Osteoblast (primary cell): ENCODE data around the gene PRKN. TPM values are rescaled to one million over a fixed set of nuclear protein-coding genes. Genes with fewer than 3 reads are reported as not detected.
"Not testable (repeated sequence)": the region's sequence is repeated elsewhere in the genome, so short reads cannot be mapped to it uniquely, and the experiment has no call there.

ENCODE experiments used
- DNase-seq: peaks from one replicate; pipeline ENCODE4 v3.0.0; 2011; ENCODE audit warnings: low spot score, mixed read lengths; ENCODE audit not compliant: insufficient read length; ENCODE audit errors: missing footprints
- H2AFZ ChIP-seq: 2 replicates; pipeline ENCODE4 v1.6.0; 2011; ENCODE audit warnings: mild to moderate bottlenecking, low read length
- H3K27ac ChIP-seq: 2 replicates; pipeline ENCODE4 v1.5.1; 2011; ENCODE audit warnings: mild to moderate bottlenecking, low read depth, low read length, moderate library complexity
- H3K27me3 ChIP-seq: 2 replicates; pipeline ENCODE4 v1.6.0; 2012; ENCODE audit warnings: mild to moderate bottlenecking, control low read depth, inconsistent platforms, low read length, moderate library complexity; ENCODE audit not compliant: insufficient read depth
- H3K36me3 ChIP-seq: 2 replicates; pipeline ENCODE4 v1.5.1; 2011; ENCODE audit warnings: mild to moderate bottlenecking, low read length, control low read depth, moderate library complexity; ENCODE audit not compliant: insufficient read depth
- H3K4me1 ChIP-seq: 2 replicates; pipeline ENCODE4 v1.5.1; 2011; ENCODE audit warnings: mild to moderate bottlenecking, low read length, control low read depth, moderate library complexity; ENCODE audit not compliant: insufficient read depth
- H3K4me2 ChIP-seq: 2 replicates; pipeline ENCODE4 v1.6.0; 2011; ENCODE audit warnings: mild to moderate bottlenecking, low read length; ENCODE audit not compliant: insufficient read depth
- H3K4me3 ChIP-seq: fragments of 200-600 bp; sonication (generic); 3 replicates; pipeline ENCODE4 v1.5.1; 2012; ENCODE audit warnings: mild to moderate bottlenecking, low read length, inconsistent platforms; ENCODE audit not compliant: insufficient read depth
- H3K79me2 ChIP-seq: 2 replicates; pipeline ENCODE4 v1.6.0; 2012; ENCODE audit warnings: mild to moderate bottlenecking, low read length, control low read depth, inconsistent platforms; ENCODE audit not compliant: insufficient read depth
- H3K9me3 ChIP-seq: 2 replicates; pipeline ENCODE4 v1.5.1; 2011; ENCODE audit warnings: low read depth, low read length, control low read depth
- H4K20me1 ChIP-seq: 2 replicates; pipeline ENCODE4 v1.6.0; 2012; ENCODE audit warnings: mild to moderate bottlenecking, low read length, control low read depth; ENCODE audit not compliant: insufficient read depth
- CTCF ChIP-seq: IDR thresholded peaks from 2 replicates; pipeline ENCODE4 v1.5.1; 2011; ENCODE audit warnings: mild to moderate bottlenecking, low read depth, low read length, moderate library complexity; ENCODE audit errors: extremely low read depth
- total RNA-seq: library from RNA; depleted of rRNA; stranded (reverse); fragments of >200 nt; gene quantifications from 2 replicates; pipeline ENCODE4 v1.2.3, GENCODE V29; 2012

PRKN gene
- total RNA-seq, 1 donor, result 2.9 TPM

GRCh38 chr6:161830866-161831616, 896.5 kb downstream of the PRKN start:
- H3K27ac ChIP-seq, result no peak overlapping the region
- no peaks in the 10 kb centered on the region for H3K9me3 ChIP-seq
- TF ChIP-seq CTCF, result no peak
- no peak overlapping the region for H3K4me3 ChIP-seq
- no peak overlapping the region for H3K4me2 ChIP-seq
- no peaks in the 10 kb centered on the region for H3K27me3 ChIP-seq
- no peak overlapping the region for H2AFZ ChIP-seq
- H3K4me1 ChIP-seq, result no peaks in the 10 kb centered on the region
- DNase-seq, result no peak
- H3K36me3 ChIP-seq, result no peaks in the 10 kb centered on the region
- H3K79me2 ChIP-seq, result no peaks in the 10 kb centered on the region
- H4K20me1 ChIP-seq, result no peaks in the 10 kb centered on the region

- no peak overlapping the region for H3K4me3 ChIP-seq
These were observed 898.3 kb downstream of the PRKN start for GRCh38 chr6:161829291-161829729.

GRCh38 chr6:161828355-161828754, 899.2 kb downstream of the PRKN start:
- DNase-seq, result no peak
- no peaks in the 10 kb centered on the region for H3K27me3 ChIP-seq
- no peak overlapping the region for H2AFZ ChIP-seq
- H3K4me3 ChIP-seq, result no peak overlapping the region
- no peak overlapping the region for H3K27ac ChIP-seq
- no peaks in the 10 kb centered on the region for H3K79me2 ChIP-seq
- no peaks in the 10 kb centered on the region for H3K36me3 ChIP-seq
- TF ChIP-seq CTCF, result no peak
- no peak overlapping the region for H3K4me2 ChIP-seq
- H3K9me3 ChIP-seq, result no peaks in the 10 kb centered on the region
- no peaks in the 10 kb centered on the region for H3K4me1 ChIP-seq
- no peaks in the 10 kb centered on the region for H4K20me1 ChIP-seq

More at GRCh38 chr6:161829291-161829729, 898.3 kb downstream of the PRKN start:
- Histone ChIP-seq H4K20me1 (no peaks in the 10 kb centered on the region), H3K79me2 (no peaks in the 10 kb centered on the region), H3K36me3 (no peaks in the 10 kb centered on the region), H3K27ac (no peak overlapping the region), H2AFZ (no peak overlapping the region), H3K9me3 (no peaks in the 10 kb centered on the region), H3K4me2 (no peak overlapping the region), H3K27me3 (no peaks in the 10 kb centered on the region), H3K4me1 (no peaks in the 10 kb centered on the region)
- TF ChIP-seq CTCF, result no peak
- no peak for DNase-seq

- Histone ChIP-seq H3K27me3 (no peaks in the 10 kb centered on the region), H3K79me2 (no peaks in the 10 kb centered on the region), H3K4me2 (no peak overlapping the region)
These were observed 901.1 kb downstream of the PRKN start for GRCh38 chr6:161826512-161826911.

GRCh38 chr6:161822204-161822603, 905.4 kb downstream of the PRKN start:
- not testable (repeated sequence) for H3K4me1 ChIP-seq, DNase-seq, H3K27ac ChIP-seq, H3K9me3 ChIP-seq, H2AFZ ChIP-seq, H3K27me3 ChIP-seq, H4K20me1 ChIP-seq, H3K4me3 ChIP-seq, H3K36me3 ChIP-seq, H3K4me2 ChIP-seq, H3K79me2 ChIP-seq

More at GRCh38 chr6:161826512-161826911, 901.1 kb downstream of the PRKN start:
- no peak for DNase-seq
- Histone ChIP-seq H3K4me1 (no peaks in the 10 kb centered on the region), H4K20me1 (no peaks in the 10 kb centered on the region), H3K9me3 (no peaks in the 10 kb centered on the region), H2AFZ (no peak overlapping the region), H3K27ac (no peak overlapping the region), H3K4me3 (no peak overlapping the region), H3K36me3 (no peaks in the 10 kb centered on the region)
- TF ChIP-seq CTCF, result no peak
